ENCODE data around the gene ATP6V0E2. TPM values are rescaled to one million over a fixed set of nuclear protein-coding genes. Genes with fewer than 3 reads are reported as not detected.

ATP6V0E2 gene
- total RNA-seq, 1 experiment from 2014 or later: 19.0 TPM

GRCh38 chr7:149870274-149870673 lies 3.5 kb upstream of the ATP6V0E2 start:
- no CpG with 5 or more reads among the region's 3 CpGs for WGBS (ENCODE audit: extremely low coverage, insufficient read length, low lambda C conversion rate)
- Histone ChIP-seq H3K23me2 (ENCODE audit: insufficient read length, low read depth, low read length, poor library complexity, severe bottlenecking) (peaks cover 11% of the 10 kb centered on the region), H4K91ac (ENCODE audit: insufficient read length, low read depth, low read length) (no peak overlapping the region), H3K56ac (ENCODE audit: insufficient read length, low read depth, low read length) (no peak overlapping the region), H2BK5ac (ENCODE audit: insufficient read length, low read length) (no peak overlapping the region), H3K27me3 (ENCODE audit: insufficient read depth, low read length) (no peaks in the 10 kb centered on the region; the same call in 1 of the 2 replicates), H3K4ac (ENCODE audit: low read depth, low read length) (no peak overlapping the region), H2AFZ (ENCODE audit: low read length) (no peak overlapping the region), H2AK5ac (ENCODE audit: insufficient read length, low read length) (no peak overlapping the region), H3K4me2 (ENCODE audit: insufficient read depth, insufficient read length, low read length) (no peak overlapping the region), H3K4me1 (ENCODE audit: insufficient read depth, low read length) (no peaks in the 10 kb centered on the region; the same call in 1 of the 2 replicates), H2BK120ac (ENCODE audit: low read depth, low read length, poor library complexity, severe bottlenecking) (no peak overlapping the region), H3K9ac (ENCODE audit: extremely low read depth, insufficient read length, low read length) (no peak overlapping the region), H3K79me2 (ENCODE audit: insufficient read depth, low read length) (no peaks in the 10 kb centered on the region), H2BK15ac (ENCODE audit: low read depth, low read length) (no peak overlapping the region), H4K20me1 (ENCODE audit: control insufficient read depth, insufficient read depth, insufficient read length) (no peaks in the 10 kb centered on the region), H4K5ac (ENCODE audit: insufficient read length, low read depth, low read length) (no peak overlapping the region), H3K14ac (ENCODE audit: insufficient read depth, low read length) (no peak overlapping the region), H2BK12ac (ENCODE audit: insufficient read length, low read depth, low read length) (no peak overlapping the region), H2BK20ac (ENCODE audit: low read depth, low read length, poor library complexity, severe bottlenecking) (no peak overlapping the region), H3K23ac (ENCODE audit: insufficient read length, low read depth, low read length) (no peak overlapping the region), H3K9me3 (ENCODE audit: control insufficient read depth, low read depth, low read length) (no peaks in the 10 kb centered on the region), H4K8ac (replicated peaks; ENCODE audit: insufficient read length, low read depth, low read length) (no peak overlapping the region), H3K79me1 (ENCODE audit: insufficient read depth, low read depth, low read length, poor library complexity, severe bottlenecking) (no peaks in the 10 kb centered on the region), H3K27ac (ENCODE audit: insufficient read length, low read depth, low read length) (no peak overlapping the region), H3T11ph (ENCODE audit: low read length) (no peak overlapping the region), H3K18ac (ENCODE audit: insufficient read length, low read depth, low read length) (no peak overlapping the region)
- no peak overlapping the region for H3K27ac Mint-ChIP-seq
- DNase-seq: peak; percentile 6
- no peak overlapping the region for H3K4me3 Mint-ChIP-seq
- H3K36me3 Mint-ChIP-seq (ENCODE audit: insufficient read depth in 1 of 3, low read depth in 3 of 3): no peaks in the 10 kb centered on the region
- peaks cover 8 to 12% of the 10 kb centered on the region in 2 experiments for H3K4me1 Mint-ChIP-seq
- no peaks in the 10 kb centered on the region for H3K9me3 Mint-ChIP-seq
- peaks cover 33% of the 10 kb centered on the region for H3K27me3 Mint-ChIP-seq (ENCODE audit: low read depth)
- TF ChIP-seq CTCF (conservative IDR thresholded peaks at IDR 0.05): no peak
